Tibial nerve (tissue), 4 donors: ENCODE measurements around the gene POLR2F.
A peak's percentile ranks its signal among the peaks of the same experiment; 100 is the strongest.

Source experiments
- EP300 ChIP-seq, 2 donors: sonication (generic); formaldehyde crosslinking; IDR thresholded peaks; one replicate each; pipeline ENCODE4 v1.6.1; 2017; ENCODE audit warnings: antibody characterized with exemption in 2 of 2, mild to moderate bottlenecking in 1 of 2
- POLR2A ChIP-seq, 2 donors: fragments of 450-650 bp; IDR thresholded peaks; one replicate each; pipeline ENCODE4 v1.6.1; 2017; ENCODE audit warnings: antibody characterized with exemption in 2 of 2, mild to moderate bottlenecking in 2 of 2, moderate library complexity in 2 of 2
- TF ChIP-seq, protein P1 (sequence below), 5 experiments: fragments of 200-600 bp in 3 of 5; fragments of 450-650 bp in 2 of 5; sonication (generic) in 3 of 5; IDR thresholded peaks; one replicate each; pipeline ENCODE4 v1.5.1; 2016 to 2019; ENCODE audit warnings: antibody characterized with exemption in 5 of 5, mild to moderate bottlenecking in 3 of 5, moderate library complexity in 2 of 5

DNA sequence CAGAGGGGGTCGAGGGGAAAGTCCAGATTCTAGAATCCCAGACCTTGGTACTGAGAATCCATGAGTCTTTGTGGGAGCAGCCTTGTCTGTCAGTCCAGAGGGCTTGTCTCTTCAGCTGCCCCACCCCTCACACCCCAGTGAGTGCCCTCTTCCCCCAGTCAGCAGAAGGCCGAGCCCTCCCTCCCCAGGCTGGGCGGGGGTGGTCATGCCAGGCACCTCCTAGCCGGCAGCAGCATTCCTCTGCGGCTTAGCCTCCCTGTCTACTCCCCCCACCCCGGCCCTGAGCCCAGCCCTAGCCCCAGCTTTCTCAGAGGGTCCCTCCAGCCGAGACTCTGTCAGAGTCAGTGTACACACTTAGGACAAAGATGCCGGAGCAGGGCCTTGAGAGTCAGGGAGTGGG lies 26.3 kb downstream of the POLR2F start:
- TF ChIP-seq, protein P1, sequence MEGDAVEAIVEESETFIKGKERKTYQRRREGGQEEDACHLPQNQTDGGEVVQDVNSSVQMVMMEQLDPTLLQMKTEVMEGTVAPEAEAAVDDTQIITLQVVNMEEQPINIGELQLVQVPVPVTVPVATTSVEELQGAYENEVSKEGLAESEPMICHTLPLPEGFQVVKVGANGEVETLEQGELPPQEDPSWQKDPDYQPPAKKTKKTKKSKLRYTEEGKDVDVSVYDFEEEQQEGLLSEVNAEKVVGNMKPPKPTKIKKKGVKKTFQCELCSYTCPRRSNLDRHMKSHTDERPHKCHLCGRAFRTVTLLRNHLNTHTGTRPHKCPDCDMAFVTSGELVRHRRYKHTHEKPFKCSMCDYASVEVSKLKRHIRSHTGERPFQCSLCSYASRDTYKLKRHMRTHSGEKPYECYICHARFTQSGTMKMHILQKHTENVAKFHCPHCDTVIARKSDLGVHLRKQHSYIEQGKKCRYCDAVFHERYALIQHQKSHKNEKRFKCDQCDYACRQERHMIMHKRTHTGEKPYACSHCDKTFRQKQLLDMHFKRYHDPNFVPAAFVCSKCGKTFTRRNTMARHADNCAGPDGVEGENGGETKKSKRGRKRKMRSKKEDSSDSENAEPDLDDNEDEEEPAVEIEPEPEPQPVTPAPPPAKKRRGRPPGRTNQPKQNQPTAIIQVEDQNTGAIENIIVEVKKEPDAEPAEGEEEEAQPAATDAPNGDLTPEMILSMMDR (IDR thresholded peaks at IDR 0.05) = no peak
- TF ChIP-seq EP300 (IDR thresholded peaks at IDR 0.05) = peak in 1 of 2 donors; percentile 81
- TF ChIP-seq POLR2A (IDR thresholded peaks at IDR 0.05) = peak in 1 of 2 donors; percentile 25
